HCT116 (cell line): ENCODE results near the gene ZNF264. TPM values are rescaled to one million over a fixed set of nuclear protein-coding genes. Genes with fewer than 3 reads are reported as not detected.

Experiments
- ATAC-seq: fragments of 200-7000 bp; cut with Tn5 transposase; 2 replicates; pipeline ENCODE4 v1.9.1; 2020; ENCODE audit warnings: mild to moderate bottlenecking, moderate library complexity
- BruUV-seq: library from RNA; stranded (reverse); fragments of 400-500 nt; replicated peaks from 2 replicates; lab custom pipeline; 2021; lab: Mats Ljungman, UMichigan
- CTCF ChIA-PET: fragments of 300-600 bp; sonication (Branson Sonifier 250); formaldehyde crosslinking; loops from one replicate; lab custom pipeline; 2021; ENCODE audit warnings: antibody characterized with exemption; lab: Charles Lee
- POLR2A ChIA-PET: fragments of 300-600, 350-600 bp; sonication (Branson Sonifier 250); formaldehyde crosslinking; loops from one replicate; lab custom pipeline; 2021; ENCODE audit warnings: antibody characterized with exemption; lab: Charles Lee
- RAD21 ChIA-PET, 2 experiments: fragments of 300-600 bp; sonication (Branson Sonifier 250); formaldehyde crosslinking; loops; one replicate each; lab custom pipeline; 2023; ENCODE audit warnings: low total read pairs in 2 of 2; ENCODE audit not compliant: uncharacterized antibody in 2 of 2, unreplicated experiment in 2 of 2, low non-redundant PET in 1 of 2; lab: Charles Lee
- DNase-seq: peaks from one replicate; pipeline ENCODE4 v3.0.0-alpha.2; 2010; ENCODE audit warnings: low read depth, low spot score
- H2AFZ ChIP-seq: fragments of 200-600 bp; shearing (Covaris generic), sonication (generic); 2 replicates; pipeline ENCODE4 v1.6.1; 2017; ENCODE audit warnings: low read depth, mixed run types, mixed read lengths, antibody characterized with exemption, low read length; ENCODE audit not compliant: poor library complexity, severe bottlenecking
- H3K27ac ChIP-seq: 2 replicates; pipeline ENCODE4 v1.5.1; 2012; ENCODE audit warnings: low read depth, low read length
- H3K27me3 ChIP-seq: fragments of 200-600 bp; sonication (generic); 2 replicates; pipeline ENCODE4 v1.6.1; 2016; ENCODE audit warnings: mixed run types, low read length, mixed read lengths; ENCODE audit not compliant: insufficient read depth
- H3K36me3 ChIP-seq, 2 experiments: fragments of 200-500 bp in 1 of 2; fragments of 200-600 bp in 1 of 2; sonication (Bioruptor generic) in 1 of 2; sonication (generic) in 1 of 2; 2 replicates each; pipeline versions ENCODE4 v1.5.1 to v1.6.1; 2014 to 2016; ENCODE audit warnings: low read length in 2 of 2, inconsistent platforms in 1 of 2, mixed read lengths in 1 of 2, mixed run types in 1 of 2; ENCODE audit not compliant: insufficient read depth in 2 of 2, control insufficient read depth in 1 of 2
- H3K4me1 ChIP-seq, 2 experiments: fragments of 200-600 bp in 1 of 2; sonication (generic) in 1 of 2; 2 replicates each; pipeline versions ENCODE4 v1.5.1 to v1.6.1; 2012 to 2017; ENCODE audit warnings: low read length in 2 of 2, inconsistent platforms in 1 of 2, mild to moderate bottlenecking in 1 of 2, mixed read lengths in 1 of 2, mixed run types in 1 of 2, moderate library complexity in 1 of 2; ENCODE audit not compliant: insufficient read depth in 2 of 2, control insufficient read depth in 1 of 2
- H3K4me2 ChIP-seq: fragments of 200-600 bp; sonication (generic); 2 replicates; pipeline ENCODE4 v1.6.1; 2017; ENCODE audit warnings: mixed run types, low read length, mixed read lengths
- H3K4me3 ChIP-seq, 2 experiments: fragments of 200-600 bp in 1 of 2; sonication (generic) in 1 of 2; replicated peaks in 1 of 2; 2 replicates each; pipeline ENCODE4 v1.5.1; 2011 to 2016; ENCODE audit warnings: low read length in 2 of 2, control low read depth in 1 of 2, low read depth in 1 of 2, mild to moderate bottlenecking in 1 of 2, mixed read lengths in 1 of 2, mixed run types in 1 of 2
- H3K79me2 ChIP-seq: fragments of 200-600 bp; sonication (generic); 2 replicates; pipeline ENCODE4 v1.6.1; 2017; ENCODE audit warnings: mild to moderate bottlenecking, mixed run types, low read length, moderate library complexity, mixed read lengths; ENCODE audit not compliant: insufficient read depth
- H3K9ac ChIP-seq: fragments of 200-600 bp; sonication (generic); 2 replicates; pipeline ENCODE4 v1.6.1; 2016; ENCODE audit warnings: low read length, mixed read lengths
- H3K9me2 ChIP-seq: fragments of 200-600 bp; sonication (generic), shearing (Covaris generic); 2 replicates; pipeline ENCODE4 v1.6.1; 2017; ENCODE audit warnings: mixed run types, mild to moderate bottlenecking, moderate library complexity; ENCODE audit not compliant: insufficient read depth
- H3K9me3 ChIP-seq, 2 experiments: fragments of 200-500 bp in 1 of 2; fragments of 200-600 bp in 1 of 2; sonication (Bioruptor generic) in 1 of 2; sonication (generic) in 1 of 2; 2 replicates each; pipeline ENCODE4 v1.6.1; 2014 to 2017; ENCODE audit warnings: low read length in 2 of 2, mixed read lengths in 2 of 2, inconsistent platforms in 1 of 2, low read depth in 1 of 2, mild to moderate bottlenecking in 1 of 2, mixed run types in 1 of 2, moderate library complexity in 1 of 2; ENCODE audit not compliant: control insufficient read depth in 1 of 2, insufficient read depth in 1 of 2
- H4K20me1 ChIP-seq: fragments of 200-600 bp; sonication (generic), shearing (Covaris generic); 2 replicates; pipeline ENCODE4 v1.6.1; 2017; ENCODE audit warnings: mixed run types, mild to moderate bottlenecking, moderate library complexity; ENCODE audit not compliant: insufficient read depth
- CBX3 ChIP-seq: IDR thresholded peaks from 2 replicates; pipeline ENCODE4 v1.6.1; 2012; ENCODE audit warnings: low read depth
- CEBPB ChIP-seq: IDR thresholded peaks from 2 replicates; pipeline ENCODE4 v1.6.1; 2012; ENCODE audit warnings: low read depth
- ELF1 ChIP-seq: IDR thresholded peaks from 2 replicates; pipeline ENCODE4 v1.6.1; 2012; ENCODE audit warnings: low read depth, borderline replicate concordance
- EZH2 ChIP-seq: fragments of 200-600 bp; sonication (generic); IDR thresholded peaks from 2 replicates; pipeline ENCODE4 v1.6.1; 2017; ENCODE audit warnings: antibody characterized with exemption, mixed run types
- EZH2phosphoT487 ChIP-seq: fragments of 200-600 bp; IDR thresholded peaks from 2 replicates; pipeline ENCODE4 v1.6.1; 2018; ENCODE audit warnings: antibody characterized with exemption, borderline replicate concordance
- JUND ChIP-seq: IDR thresholded peaks from 2 replicates; pipeline ENCODE4 v1.6.1; 2012
- POLR2AphosphoS5 ChIP-seq: IDR thresholded peaks from 2 replicates; pipeline ENCODE4 v1.6.1; 2011; ENCODE audit warnings: mild to moderate bottlenecking, low read depth, low read length, moderate library complexity
- RAD21 ChIP-seq: IDR thresholded peaks from 2 replicates; pipeline ENCODE4 v1.6.1; 2012; ENCODE audit warnings: low read depth, mild to moderate bottlenecking
- SRF ChIP-seq: IDR thresholded peaks from 2 replicates; pipeline ENCODE4 v1.6.1; 2012; ENCODE audit warnings: low read depth
- TCF7L2 ChIP-seq: IDR thresholded peaks from 2 replicates; pipeline ENCODE4 v1.7.0; 2011; ENCODE audit warnings: borderline replicate concordance, inconsistent platforms; ENCODE audit not compliant: insufficient read depth, insufficient read length; ENCODE audit errors: extremely low read depth
- ZFX ChIP-seq: fragments of 450-650 bp; IDR thresholded peaks from 2 replicates; pipeline ENCODE4 v1.6.1; 2017
- ZNF274 ChIP-seq: fragments of 200-500 bp; sonication (Bioruptor generic); IDR thresholded peaks from 2 replicates; pipeline ENCODE4 v1.6.1; 2014; ENCODE audit warnings: mild to moderate bottlenecking, low read depth, low read length, inconsistent platforms
- intact Hi-C: fragments of 100-400 bp; cut with micrococcal nuclease; formaldehyde crosslinking; loops from 2 replicates; pipeline ENCODE4 v1.10.0; 2022
- total RNA-seq: library from RNA; stranded (reverse); gene quantifications from one replicate; pipeline ENCODE4 v1.2.1, GENCODE V29; 2021; ENCODE audit not compliant: unreplicated experiment
- TF ChIP-seq, protein P1 (sequence below): IDR thresholded peaks from 2 replicates; pipeline ENCODE4 v1.6.1; 2012; ENCODE audit warnings: low read depth
- TF ChIP-seq, protein P2 (sequence below): IDR thresholded peaks from 2 replicates; pipeline ENCODE4 v1.6.1; 2011; ENCODE audit warnings: mild to moderate bottlenecking, low read length, moderate library complexity; ENCODE audit not compliant: insufficient replicate concordance; ENCODE audit errors: extremely low read depth
- TF ChIP-seq, protein P3 (sequence below), 3 experiments: fragments of 200-600 bp in 1 of 3; sonication (generic) in 1 of 3; IDR thresholded peaks in 2 of 3; conservative IDR thresholded peaks in 1 of 3; 2 replicates each; pipeline ENCODE4 v1.5.1; 2012 to 2017; ENCODE audit warnings: low read depth in 2 of 3, low read length in 2 of 3, antibody characterized with exemption in 1 of 3, borderline replicate concordance in 1 of 3, control low read depth in 1 of 3, mild to moderate bottlenecking in 1 of 3, mixed read lengths in 1 of 3, mixed run types in 1 of 3, moderate library complexity in 1 of 3; ENCODE audit not compliant: insufficient read depth in 1 of 3
- TF ChIP-seq, protein P4 (sequence below): IDR thresholded peaks from 2 replicates; pipeline ENCODE4 v1.6.1; 2012
- TF ChIP-seq, protein P5 (sequence below): IDR thresholded peaks from 2 replicates; pipeline ENCODE4 v1.6.1; 2012

Gene ZNF264
- total RNA-seq, 1 experiment from 2014 or later, result 30.3 TPM

DNA sequence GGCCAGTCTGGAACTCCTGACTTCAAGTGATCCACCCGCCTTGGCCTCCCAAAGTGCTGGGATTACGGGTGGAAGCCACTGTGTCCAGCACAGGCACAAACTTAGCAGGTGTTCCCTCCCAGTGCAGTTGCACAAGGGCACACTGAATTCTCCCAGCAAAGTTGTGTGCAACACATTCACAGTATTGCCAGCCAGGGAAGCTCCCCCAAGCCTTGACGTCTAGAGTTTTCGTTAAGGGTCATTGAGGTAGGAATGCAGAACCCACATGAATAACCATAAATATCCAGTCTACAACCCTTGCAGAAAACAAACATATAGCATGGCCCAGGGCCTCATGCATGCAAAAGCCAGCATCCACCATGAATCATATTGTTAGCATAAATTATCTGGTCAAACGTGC is 36.2 kb downstream of the ZNF264 start:
- no peak for DNase-seq
- Histone ChIP-seq H3K36me3 (no peaks in the 10 kb centered on the region), H3K9ac (no peak overlapping the region), H3K4me2 (no peak overlapping the region), H2AFZ (no peak overlapping the region), H3K4me3 (no peak overlapping the region), H3K9me2 (no peaks in the 10 kb centered on the region), H3K9me3 (no peaks in the 10 kb centered on the region), H3K4me1 (no peaks in the 10 kb centered on the region), H3K27me3 (no peaks in the 10 kb centered on the region), H3K27ac (no peak overlapping the region), H3K79me2 (no peaks in the 10 kb centered on the region), H4K20me1 (no peaks in the 10 kb centered on the region)
- POLR2A ChIA-PET, result no interaction called here
- CTCF ChIA-PET, result no interaction called here
- TF ChIP-seq, protein P1, sequence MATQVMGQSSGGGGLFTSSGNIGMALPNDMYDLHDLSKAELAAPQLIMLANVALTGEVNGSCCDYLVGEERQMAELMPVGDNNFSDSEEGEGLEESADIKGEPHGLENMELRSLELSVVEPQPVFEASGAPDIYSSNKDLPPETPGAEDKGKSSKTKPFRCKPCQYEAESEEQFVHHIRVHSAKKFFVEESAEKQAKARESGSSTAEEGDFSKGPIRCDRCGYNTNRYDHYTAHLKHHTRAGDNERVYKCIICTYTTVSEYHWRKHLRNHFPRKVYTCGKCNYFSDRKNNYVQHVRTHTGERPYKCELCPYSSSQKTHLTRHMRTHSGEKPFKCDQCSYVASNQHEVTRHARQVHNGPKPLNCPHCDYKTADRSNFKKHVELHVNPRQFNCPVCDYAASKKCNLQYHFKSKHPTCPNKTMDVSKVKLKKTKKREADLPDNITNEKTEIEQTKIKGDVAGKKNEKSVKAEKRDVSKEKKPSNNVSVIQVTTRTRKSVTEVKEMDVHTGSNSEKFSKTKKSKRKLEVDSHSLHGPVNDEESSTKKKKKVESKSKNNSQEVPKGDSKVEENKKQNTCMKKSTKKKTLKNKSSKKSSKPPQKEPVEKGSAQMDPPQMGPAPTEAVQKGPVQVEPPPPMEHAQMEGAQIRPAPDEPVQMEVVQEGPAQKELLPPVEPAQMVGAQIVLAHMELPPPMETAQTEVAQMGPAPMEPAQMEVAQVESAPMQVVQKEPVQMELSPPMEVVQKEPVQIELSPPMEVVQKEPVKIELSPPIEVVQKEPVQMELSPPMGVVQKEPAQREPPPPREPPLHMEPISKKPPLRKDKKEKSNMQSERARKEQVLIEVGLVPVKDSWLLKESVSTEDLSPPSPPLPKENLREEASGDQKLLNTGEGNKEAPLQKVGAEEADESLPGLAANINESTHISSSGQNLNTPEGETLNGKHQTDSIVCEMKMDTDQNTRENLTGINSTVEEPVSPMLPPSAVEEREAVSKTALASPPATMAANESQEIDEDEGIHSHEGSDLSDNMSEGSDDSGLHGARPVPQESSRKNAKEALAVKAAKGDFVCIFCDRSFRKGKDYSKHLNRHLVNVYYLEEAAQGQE, result no peak
- no peak for TF ChIP-seq RAD21
- TF ChIP-seq JUND, result no peak
- no peak for TF ChIP-seq ELF1
- no peak for TF ChIP-seq EZH2
- TF ChIP-seq, protein P2, sequence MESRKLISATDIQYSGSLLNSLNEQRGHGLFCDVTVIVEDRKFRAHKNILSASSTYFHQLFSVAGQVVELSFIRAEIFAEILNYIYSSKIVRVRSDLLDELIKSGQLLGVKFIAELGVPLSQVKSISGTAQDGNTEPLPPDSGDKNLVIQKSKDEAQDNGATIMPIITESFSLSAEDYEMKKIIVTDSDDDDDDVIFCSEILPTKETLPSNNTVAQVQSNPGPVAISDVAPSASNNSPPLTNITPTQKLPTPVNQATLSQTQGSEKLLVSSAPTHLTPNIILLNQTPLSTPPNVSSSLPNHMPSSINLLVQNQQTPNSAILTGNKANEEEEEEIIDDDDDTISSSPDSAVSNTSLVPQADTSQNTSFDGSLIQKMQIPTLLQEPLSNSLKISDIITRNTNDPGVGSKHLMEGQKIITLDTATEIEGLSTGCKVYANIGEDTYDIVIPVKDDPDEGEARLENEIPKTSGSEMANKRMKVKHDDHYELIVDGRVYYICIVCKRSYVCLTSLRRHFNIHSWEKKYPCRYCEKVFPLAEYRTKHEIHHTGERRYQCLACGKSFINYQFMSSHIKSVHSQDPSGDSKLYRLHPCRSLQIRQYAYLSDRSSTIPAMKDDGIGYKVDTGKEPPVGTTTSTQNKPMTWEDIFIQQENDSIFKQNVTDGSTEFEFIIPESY, result no peak
- no peak for TF ChIP-seq CEBPB
- no peak for TF ChIP-seq ZNF274
- TF ChIP-seq POLR2AphosphoS5, result no peak
- TF ChIP-seq SRF, result no peak
- TF ChIP-seq, protein P3, sequence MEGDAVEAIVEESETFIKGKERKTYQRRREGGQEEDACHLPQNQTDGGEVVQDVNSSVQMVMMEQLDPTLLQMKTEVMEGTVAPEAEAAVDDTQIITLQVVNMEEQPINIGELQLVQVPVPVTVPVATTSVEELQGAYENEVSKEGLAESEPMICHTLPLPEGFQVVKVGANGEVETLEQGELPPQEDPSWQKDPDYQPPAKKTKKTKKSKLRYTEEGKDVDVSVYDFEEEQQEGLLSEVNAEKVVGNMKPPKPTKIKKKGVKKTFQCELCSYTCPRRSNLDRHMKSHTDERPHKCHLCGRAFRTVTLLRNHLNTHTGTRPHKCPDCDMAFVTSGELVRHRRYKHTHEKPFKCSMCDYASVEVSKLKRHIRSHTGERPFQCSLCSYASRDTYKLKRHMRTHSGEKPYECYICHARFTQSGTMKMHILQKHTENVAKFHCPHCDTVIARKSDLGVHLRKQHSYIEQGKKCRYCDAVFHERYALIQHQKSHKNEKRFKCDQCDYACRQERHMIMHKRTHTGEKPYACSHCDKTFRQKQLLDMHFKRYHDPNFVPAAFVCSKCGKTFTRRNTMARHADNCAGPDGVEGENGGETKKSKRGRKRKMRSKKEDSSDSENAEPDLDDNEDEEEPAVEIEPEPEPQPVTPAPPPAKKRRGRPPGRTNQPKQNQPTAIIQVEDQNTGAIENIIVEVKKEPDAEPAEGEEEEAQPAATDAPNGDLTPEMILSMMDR (IDR thresholded peaks at IDR 0.05 in 2 of 3, conservative IDR thresholded peaks at IDR 0.05 in 1 of 3; ENCODE audit: borderline replicate concordance in 1 of 3, insufficient read depth in 1 of 3, low read depth in 2 of 3, low read length in 2 of 3), result no peak
- TF ChIP-seq CBX3, result no peak
- TF ChIP-seq ZFX, result no peak
- TF ChIP-seq, protein P4, sequence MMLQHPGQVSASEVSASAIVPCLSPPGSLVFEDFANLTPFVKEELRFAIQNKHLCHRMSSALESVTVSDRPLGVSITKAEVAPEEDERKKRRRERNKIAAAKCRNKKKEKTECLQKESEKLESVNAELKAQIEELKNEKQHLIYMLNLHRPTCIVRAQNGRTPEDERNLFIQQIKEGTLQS, result no peak
- TF ChIP-seq EZH2phosphoT487, result no peak
- TF ChIP-seq, protein P5, sequence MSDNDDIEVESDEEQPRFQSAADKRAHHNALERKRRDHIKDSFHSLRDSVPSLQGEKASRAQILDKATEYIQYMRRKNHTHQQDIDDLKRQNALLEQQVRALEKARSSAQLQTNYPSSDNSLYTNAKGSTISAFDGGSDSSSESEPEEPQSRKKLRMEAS, result no peak
- no peak for TF ChIP-seq TCF7L2
- RAD21 ChIA-PET, result no interaction called here
- intact Hi-C loops, result no loop called here
- ATAC-seq, result no peak
- no TSS peak for BruUV-seq
